Calu3 (cell line): ENCODE measurements around the gene SPAG5. TPM values are rescaled to one million over a fixed set of nuclear protein-coding genes. Genes with fewer than 3 reads are reported as not detected.

ENCODE experiments used
- BruUV-seq: library from RNA; stranded (reverse); fragments of 400-500 nt; replicated peaks from 2 replicates; lab custom pipeline; 2021; lab: Mats Ljungman, UMichigan
- CTCF ChIA-PET: fragments of 300-600 bp; sonication (Branson Sonifier 250); formaldehyde crosslinking; loops from one replicate; lab custom pipeline; 2022; ENCODE audit warnings: antibody characterized with exemption; lab: Charles Lee
- DNase-seq: peaks from one replicate; pipeline ENCODE4 v3.0.0; 2022
- H3K27ac Mint-ChIP-seq: one replicate; pipeline ENCODE4 v1.8.0; 2022; ENCODE audit warnings: mixed read lengths; ENCODE audit not compliant: unreplicated experiment
- H3K27me3 Mint-ChIP-seq: one replicate; pipeline ENCODE4 v1.8.0; 2022; ENCODE audit warnings: mixed read lengths; ENCODE audit not compliant: unreplicated experiment
- H3K36me3 Mint-ChIP-seq: one replicate; pipeline ENCODE4 v1.8.0; 2022; ENCODE audit warnings: mild to moderate bottlenecking, moderate library complexity, mixed read lengths; ENCODE audit not compliant: insufficient read depth, unreplicated experiment
- H3K4me1 Mint-ChIP-seq: one replicate; pipeline ENCODE4 v1.8.0; 2022; ENCODE audit warnings: mild to moderate bottlenecking, low read depth, mixed read lengths; ENCODE audit not compliant: unreplicated experiment
- H3K4me3 Mint-ChIP-seq: one replicate; pipeline ENCODE4 v1.8.0; 2022; ENCODE audit warnings: mild to moderate bottlenecking, low read depth, moderate library complexity, mixed read lengths; ENCODE audit not compliant: unreplicated experiment
- H3K9me3 Mint-ChIP-seq: one replicate; pipeline ENCODE4 v1.8.0; 2022; ENCODE audit warnings: low read depth, mixed read lengths; ENCODE audit not compliant: unreplicated experiment
- intact Hi-C: fragments of 100-400 bp; cut with micrococcal nuclease; formaldehyde crosslinking; loops from one replicate; pipeline ENCODE4 v1.10.0; 2022; ENCODE audit not compliant: unreplicated experiment
- total RNA-seq: library from RNA; stranded (reverse); gene quantifications from 2 replicates; pipeline ENCODE4 v1.2.3, GENCODE V29; 2022
- TF ChIP-seq, protein P1 (sequence below): fragments of 200-600 bp; IDR thresholded peaks from one replicate; pipeline ENCODE4 v1.8.0; 2022; ENCODE audit warnings: antibody characterized with exemption; ENCODE audit not compliant: unreplicated experiment

The SPAG5 gene
- total RNA-seq, 1 experiment from 2014 or later, result 82.1 TPM

DNA sequence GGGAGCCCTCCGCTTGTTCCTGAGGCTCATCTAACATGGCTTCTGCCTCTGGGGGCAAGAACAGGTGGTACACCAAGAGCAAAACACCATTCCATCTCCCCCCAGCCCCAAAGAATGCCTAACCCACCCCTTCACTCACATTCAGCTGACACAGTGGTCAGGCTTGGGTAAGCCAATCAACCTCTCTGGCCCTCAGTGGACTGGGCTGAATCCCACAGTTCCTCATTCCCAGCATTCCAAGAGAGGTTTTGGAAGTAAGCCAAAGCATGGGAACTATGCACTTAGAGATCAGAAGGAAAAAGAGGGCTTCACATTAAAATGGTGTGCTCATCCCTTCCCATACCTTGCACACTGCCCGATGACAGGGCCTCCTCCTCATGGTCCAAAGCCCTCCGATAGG is 35.4 kb downstream of the SPAG5 start:
- Mint-ChIP-seq H3K27me3 (no peaks in the 10 kb centered on the region), H3K9me3 (no peaks in the 10 kb centered on the region), H3K4me3 (no peak overlapping the region), H3K36me3 (peaks cover 11% of the 10 kb centered on the region), H3K4me1 (peaks cover 19% of the 10 kb centered on the region), H3K27ac (no peak overlapping the region)
- CTCF ChIA-PET, result no interaction called here
- TF ChIP-seq, protein P1, sequence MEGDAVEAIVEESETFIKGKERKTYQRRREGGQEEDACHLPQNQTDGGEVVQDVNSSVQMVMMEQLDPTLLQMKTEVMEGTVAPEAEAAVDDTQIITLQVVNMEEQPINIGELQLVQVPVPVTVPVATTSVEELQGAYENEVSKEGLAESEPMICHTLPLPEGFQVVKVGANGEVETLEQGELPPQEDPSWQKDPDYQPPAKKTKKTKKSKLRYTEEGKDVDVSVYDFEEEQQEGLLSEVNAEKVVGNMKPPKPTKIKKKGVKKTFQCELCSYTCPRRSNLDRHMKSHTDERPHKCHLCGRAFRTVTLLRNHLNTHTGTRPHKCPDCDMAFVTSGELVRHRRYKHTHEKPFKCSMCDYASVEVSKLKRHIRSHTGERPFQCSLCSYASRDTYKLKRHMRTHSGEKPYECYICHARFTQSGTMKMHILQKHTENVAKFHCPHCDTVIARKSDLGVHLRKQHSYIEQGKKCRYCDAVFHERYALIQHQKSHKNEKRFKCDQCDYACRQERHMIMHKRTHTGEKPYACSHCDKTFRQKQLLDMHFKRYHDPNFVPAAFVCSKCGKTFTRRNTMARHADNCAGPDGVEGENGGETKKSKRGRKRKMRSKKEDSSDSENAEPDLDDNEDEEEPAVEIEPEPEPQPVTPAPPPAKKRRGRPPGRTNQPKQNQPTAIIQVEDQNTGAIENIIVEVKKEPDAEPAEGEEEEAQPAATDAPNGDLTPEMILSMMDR, result no peak
- intact Hi-C loops, result no loop called here
- peak; percentile 21 for DNase-seq
- BruUV-seq, result no TSS peak

DNA sequence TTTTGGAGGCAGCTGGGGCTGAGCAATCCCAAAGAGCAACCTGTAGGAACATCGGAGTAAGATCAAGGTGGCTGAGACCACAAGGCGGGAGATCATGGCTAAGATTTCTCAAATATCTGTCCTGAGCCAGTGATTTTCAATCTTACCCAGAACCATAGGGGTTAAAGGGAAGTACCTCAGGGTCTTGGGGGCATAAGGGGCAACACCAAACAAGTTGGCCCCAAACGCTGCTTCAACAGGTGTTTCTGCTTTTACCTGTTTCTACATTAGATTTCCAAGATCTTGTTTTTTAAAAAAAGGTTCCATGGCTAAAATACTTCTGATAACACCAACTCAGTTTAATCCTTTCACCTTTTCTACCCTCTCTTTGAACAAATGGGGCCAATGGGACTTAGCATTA is 43.8 kb downstream of the SPAG5 start:
- CTCF ChIA-PET, result interaction anchor here (1.6 kb wide), 1 partner anchor 20 kb away, joined by 3 read pairs; no protein-coding TSS in a partner anchor
- no peak overlapping the region for H3K4me3 Mint-ChIP-seq
- peaks cover 12% of the 10 kb centered on the region for H3K4me1 Mint-ChIP-seq
- no peak for DNase-seq
- intact Hi-C loops, result no loop called here
- no TSS peak for BruUV-seq
- no peaks in the 10 kb centered on the region for H3K27me3 Mint-ChIP-seq
- peaks cover 15% of the 10 kb centered on the region for H3K36me3 Mint-ChIP-seq
- H3K27ac Mint-ChIP-seq, result no peak overlapping the region
- H3K9me3 Mint-ChIP-seq, result no peaks in the 10 kb centered on the region
- TF ChIP-seq, protein P1, result no peak

DNA sequence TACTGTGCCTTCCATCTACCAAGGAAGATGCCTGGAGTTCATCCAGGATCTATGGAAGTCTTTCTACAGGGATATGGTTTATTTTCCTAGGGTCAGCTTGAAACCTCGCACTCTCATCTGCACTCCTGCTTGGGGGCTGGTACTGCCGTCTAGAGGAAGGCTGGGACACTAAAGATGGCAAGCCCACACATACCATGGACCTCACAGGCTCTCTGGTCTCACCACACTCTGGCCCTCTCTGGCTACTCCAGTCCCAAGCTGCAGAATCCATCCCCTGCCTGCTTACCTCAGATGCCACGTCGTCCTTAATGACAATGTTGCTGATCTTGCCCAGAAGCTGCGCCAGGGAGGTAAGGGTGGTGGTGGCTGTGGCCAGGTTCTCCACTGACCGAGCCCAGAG is 44.3 kb downstream of the SPAG5 start:
- H3K27me3 Mint-ChIP-seq, result no peaks in the 10 kb centered on the region
- TF ChIP-seq, protein P1, result no peak
- CTCF ChIA-PET, result interaction anchor here (0.6 to 1.6 kb wide), 2 partner anchors 19 to 54 kb away, joined by 3 to 8 read pairs; no protein-coding TSS in a partner anchor
- H3K9me3 Mint-ChIP-seq, result no peaks in the 10 kb centered on the region
- DNase-seq, result no peak
- no TSS peak for BruUV-seq
- intact Hi-C loops, result no loop called here
- peaks cover 15% of the 10 kb centered on the region for H3K36me3 Mint-ChIP-seq
- no peak overlapping the region for H3K27ac Mint-ChIP-seq
- H3K4me3 Mint-ChIP-seq, result no peak overlapping the region
- peaks cover 12% of the 10 kb centered on the region for H3K4me1 Mint-ChIP-seq

DNA sequence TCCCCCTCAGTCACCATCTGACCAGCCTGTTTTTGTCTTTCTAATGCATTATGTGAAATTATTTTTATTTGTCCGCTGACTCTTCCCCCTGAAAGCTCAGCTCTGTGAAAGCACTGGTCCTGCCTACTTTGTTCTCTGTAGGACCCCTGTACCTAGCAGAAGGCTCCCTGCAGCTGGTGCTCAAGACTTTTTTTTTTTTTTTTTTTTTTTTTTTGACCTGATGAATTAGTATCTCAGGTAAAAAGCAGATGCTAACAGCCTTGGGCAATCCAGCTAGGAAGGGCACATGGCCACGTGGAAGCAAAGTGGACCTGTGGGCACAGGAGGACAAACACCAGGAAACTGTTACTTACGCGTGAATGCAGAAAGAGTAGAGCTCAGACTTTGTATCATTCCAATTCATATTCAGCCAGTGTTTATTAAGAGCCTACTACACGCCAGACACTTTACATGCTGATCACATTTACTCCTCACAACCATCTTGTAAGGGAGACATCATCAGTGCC is 45.8 kb downstream of the SPAG5 start:
- TF ChIP-seq, protein P1, result no peak
- peaks cover 15% of the 10 kb centered on the region for H3K36me3 Mint-ChIP-seq
- H3K9me3 Mint-ChIP-seq, result no peaks in the 10 kb centered on the region
- H3K4me3 Mint-ChIP-seq, result peak overlapping the region; percentile 80
- H3K4me1 Mint-ChIP-seq, result peaks cover 12% of the 10 kb centered on the region
- no peak overlapping the region for H3K27ac Mint-ChIP-seq
- no TSS peak for BruUV-seq
- H3K27me3 Mint-ChIP-seq, result no peaks in the 10 kb centered on the region
- CTCF ChIA-PET, result interaction anchor here (0.7 kb wide), 1 partner anchor 25 kb away, joined by 3 read pairs; no protein-coding TSS in a partner anchor
- intact Hi-C loops, result no loop called here
- DNase-seq, result no peak
